Activated T-helper 9 cell treated with anti-CD3 and anti-CD28 coated beads, Interleukin-2, amount 50 U/mL, for 16 hours (primary cell): ENCODE data around the gene DNM2.

Experiments
- DNase-seq: peaks from one replicate; pipeline ENCODE4 v3.0.0-alpha.2; 2020; ENCODE audit warnings: low read depth

DNM2 gene

DNA sequence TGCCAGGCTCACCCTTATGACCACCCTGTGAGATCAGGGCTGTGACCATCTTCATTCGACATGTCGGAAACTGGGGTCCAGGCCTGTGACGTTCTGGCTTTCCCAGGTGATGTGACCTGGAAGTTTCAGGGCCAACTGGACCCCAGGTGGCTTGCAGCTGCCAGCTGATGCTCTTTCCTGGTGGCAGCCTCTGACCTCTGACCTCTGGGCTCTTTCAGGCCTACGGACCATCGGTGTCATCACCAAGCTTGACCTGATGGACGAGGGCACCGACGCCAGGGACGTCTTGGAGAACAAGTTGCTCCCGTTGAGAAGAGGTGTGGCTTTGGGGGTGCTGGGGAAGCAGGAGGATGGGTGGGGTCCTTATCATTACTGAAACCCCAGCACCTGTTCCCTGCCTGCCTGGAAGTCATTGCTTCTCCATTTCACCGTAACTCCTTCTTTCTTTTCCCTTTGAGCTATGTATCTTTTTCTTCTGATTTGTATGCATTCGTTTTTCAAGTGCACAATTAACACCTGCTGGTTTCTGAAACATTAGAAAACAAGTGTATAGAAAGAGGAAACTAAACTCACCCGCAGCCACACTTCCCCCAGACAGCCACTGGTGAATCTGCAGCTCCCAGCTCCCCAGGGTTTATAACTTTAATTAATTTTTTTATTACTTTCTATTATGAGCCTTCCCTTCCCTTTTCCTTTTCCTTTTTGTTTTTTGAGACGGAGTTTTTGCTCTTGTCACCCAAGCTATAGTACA is 59.2 kb downstream of the DNM2 start:
- DNase-seq, result no peak

DNA sequence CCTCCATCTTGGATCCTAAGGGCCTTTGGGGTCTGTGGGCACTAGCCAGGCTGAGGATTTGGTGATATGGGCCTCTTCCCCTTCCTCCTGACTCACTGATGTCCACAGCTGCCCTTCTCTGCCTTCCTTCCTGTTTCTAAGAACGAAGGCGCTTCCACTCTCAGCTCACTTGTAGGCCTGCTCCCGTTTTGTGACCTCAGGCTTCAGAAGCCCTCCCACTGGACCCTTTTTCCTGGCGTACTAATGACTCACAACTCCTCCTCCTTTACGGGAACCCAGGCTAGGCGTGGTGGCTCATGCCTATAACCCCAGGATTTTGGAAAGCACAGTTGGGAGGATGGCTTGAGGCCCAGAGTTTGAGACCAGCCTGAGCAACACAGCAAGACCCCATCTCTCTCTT is 62.5 kb downstream of the DNM2 start:
- DNase-seq, result no peak

DNA sequence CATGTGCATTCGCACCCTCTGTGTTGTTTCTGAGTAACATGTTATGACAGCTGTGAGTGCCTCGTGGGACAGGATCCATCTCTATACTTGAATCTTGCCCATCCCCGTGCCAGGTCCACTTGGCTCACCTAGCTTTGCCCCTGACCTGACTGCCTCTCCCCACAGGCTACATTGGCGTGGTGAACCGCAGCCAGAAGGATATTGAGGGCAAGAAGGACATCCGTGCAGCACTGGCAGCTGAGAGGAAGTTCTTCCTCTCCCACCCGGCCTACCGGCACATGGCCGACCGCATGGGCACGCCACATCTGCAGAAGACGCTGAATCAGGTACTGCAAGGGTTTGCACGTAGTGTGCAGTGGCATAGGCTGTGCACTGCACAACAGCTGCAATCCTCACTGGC is 64.9 kb downstream of the DNM2 start:
- DNase-seq, result no peak

DNA sequence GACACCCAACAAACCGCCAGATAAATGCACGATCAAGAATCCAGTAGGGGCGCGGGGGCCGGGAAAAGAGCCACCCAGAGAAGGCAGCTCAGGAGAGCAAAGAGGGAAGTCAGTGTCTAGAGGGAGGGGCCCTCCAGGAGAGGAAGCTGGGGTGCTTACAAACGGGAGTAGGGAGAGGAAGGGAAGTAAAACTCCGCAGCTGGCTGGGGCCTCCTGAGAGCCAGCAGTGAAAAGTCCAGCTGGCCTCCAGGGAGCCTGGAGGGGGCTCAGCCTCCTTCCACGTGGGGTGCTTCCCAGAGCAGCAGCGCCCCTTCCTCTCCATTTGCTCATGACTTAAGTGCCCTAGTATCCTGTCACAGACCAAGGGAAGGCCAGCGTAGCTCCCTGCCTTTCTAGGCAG is 66.4 kb downstream of the DNM2 start:
- no peak for DNase-seq

DNA sequence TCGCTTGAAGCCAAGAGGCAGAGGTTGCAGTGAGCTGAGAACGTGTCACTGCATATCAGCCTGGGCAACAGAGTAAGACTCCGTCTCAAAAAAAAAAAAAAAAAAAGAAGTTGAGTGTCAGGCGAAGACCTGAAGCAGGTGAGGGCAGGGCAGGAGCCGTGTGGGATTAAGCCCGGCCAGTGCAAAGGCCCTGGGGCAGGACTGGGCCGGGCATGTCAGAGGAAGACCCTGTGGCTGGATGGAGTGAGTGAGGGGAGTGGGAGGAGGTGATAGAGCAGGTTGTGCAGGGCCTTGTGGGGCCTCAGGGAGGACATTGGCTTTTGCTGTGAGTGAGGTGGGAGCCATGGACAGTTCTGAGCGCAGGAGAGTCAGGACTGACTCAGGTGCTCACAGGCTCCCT is 70.3 kb downstream of the DNM2 start:
- DNase-seq, result no peak

DNA sequence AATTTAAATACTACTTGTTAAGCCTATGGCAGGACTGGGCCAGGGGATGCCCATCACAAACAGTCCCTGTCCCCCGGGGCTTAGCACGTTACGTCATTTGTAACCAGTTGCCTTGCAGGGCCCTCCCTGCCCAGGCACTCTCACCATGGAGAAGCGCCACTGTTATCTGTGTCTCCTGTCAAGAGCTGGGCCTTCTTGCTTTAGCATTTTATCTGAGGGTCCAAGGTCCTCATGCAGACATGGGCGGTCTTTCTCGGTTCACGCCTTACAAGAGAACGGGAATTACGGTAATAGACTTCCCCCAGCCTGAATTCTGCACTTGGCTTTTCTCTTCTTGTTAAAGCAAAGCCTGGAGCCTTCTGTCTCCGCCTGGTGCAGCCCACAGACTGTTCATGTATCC is 72.0 kb downstream of the DNM2 start:
- DNase-seq, result no peak

DNA sequence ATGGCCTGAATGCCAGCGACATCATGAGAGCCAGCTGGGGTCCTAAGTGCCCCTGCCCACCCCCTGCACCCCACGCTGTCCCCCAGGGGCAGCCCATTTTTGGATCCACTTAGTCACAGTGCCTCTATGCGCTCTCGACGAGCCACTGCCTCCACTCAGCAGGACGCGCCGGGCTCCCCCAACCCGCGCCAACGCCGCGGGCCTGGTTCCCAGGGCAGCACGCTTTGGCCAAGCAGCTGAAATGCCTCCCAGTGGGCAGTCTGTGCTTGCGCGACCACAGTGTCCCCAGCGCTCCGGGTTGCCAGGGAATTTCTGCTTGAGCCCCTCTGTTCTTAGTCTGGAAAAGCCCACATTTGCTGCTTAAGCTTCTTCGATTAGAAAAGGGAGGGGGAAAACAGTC is 78.8 kb downstream of the DNM2 start:
- DNase-seq, result no peak

DNA sequence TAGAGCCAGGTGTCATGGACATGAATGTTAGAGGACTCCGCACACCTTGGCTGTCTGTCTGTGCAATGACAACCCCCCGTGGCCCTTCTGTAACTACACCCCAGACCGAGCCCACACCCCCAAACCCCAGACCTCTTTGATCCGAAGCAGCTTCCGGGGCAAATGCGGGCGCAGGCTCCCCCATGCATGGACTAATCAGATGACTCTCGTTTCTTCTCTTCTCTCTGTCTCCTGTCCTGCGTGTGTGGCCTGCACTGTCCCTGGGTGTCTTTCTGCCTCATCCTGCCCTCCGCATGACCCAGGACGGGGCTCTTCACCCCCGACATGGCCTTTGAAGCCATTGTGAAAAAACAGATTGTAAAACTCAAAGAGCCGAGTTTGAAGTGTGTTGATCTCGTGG is 79.2 kb downstream of the DNM2 start:
- DNase-seq, result peak; percentile 26

DNA sequence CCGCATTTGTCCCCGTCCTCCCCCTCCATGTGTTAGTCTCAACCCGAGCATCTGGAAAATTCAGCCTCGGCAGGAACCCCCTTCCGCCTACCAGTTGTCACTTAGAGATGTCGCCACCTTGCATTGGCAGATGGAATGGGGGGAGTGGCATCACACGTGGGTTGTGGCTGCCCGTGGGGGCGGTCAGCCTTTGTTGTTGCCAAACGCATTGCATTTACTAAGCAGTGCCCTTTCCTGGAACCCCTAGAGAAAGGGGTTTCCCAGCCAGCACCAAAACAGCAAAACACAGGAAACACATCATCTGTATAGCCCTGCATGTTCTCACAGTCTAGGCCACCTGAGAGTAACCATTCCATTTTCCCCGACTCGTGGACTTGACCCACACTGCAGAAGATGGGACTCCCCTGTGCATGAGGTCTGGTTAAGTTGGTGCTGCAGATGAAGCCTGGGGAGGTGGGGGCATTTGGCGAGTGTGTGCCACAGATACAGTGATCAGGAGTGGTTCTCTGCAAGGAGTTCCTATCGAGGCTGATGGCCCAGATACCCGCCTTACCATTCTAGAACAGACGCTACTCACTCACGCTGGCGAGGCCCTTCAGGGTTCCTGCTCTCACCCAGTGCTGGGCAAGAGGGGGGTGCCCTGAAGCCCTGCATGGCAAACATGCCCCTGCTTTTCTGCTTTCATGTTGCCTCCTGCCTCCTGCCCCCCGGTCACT is 79.8 kb downstream of the DNM2 start:
- DNase-seq, result peak; percentile 84

DNA sequence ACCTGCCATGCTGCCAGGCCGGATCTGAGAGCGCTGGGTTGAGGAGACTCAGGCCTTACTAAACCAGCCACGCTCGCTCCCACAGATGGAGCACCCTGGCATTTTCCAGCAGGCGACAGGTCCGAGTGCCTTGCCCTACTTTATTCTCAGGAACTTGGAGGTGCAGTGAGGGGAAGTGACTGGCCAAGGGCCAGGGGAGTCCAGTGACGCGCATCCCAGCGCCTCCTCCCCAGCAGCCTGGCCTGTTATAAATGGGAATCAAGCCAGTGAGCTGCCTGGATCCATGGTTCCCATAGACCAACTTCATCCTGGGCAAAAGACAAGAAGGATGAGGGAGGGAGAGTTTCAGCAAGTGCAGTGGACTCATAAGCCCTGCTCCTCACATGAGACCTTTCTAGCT is 82.6 kb downstream of the DNM2 start:
- no peak for DNase-seq

DNA sequence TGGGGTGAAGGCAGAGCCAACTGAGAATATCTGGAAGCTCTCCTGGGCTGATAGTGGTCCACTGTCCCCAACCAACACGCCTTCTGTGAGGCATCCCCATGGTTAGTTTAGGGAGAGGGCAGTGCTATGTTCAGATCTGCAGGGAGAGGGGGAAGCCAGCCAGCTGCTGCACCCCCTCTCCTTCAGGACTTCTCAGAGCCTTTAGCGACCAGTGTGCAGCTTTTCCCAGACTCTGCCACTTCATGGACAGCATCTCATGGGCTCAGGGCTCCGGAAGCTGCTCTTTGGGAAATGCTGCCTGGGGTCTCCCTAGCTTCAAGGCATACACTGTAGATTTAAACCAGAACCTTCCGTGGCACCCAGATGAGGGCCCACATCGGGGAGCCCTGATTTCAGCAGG is 84.6 kb downstream of the DNM2 start:
- DNase-seq, result no peak

DNA sequence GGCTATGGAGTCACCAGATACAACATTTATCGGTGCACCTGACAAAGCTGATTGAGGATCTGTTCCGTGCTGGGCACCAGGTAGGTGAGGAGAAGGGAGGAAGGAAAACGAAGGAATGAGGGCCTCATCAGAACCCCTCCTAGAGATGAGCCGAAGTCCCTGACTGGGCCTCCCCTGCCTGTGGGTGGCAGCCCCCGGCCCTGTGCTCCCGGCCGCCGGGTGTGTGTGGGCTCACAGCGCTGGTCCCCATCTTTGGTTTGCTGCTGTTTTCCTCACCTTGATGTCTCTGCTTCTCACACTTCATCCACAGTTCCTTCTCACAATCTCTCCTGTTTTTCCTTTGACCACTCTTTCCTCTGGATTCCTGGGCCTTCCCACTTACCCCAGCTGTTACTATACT is 85.4 kb downstream of the DNM2 start:
- no peak for DNase-seq

DNA sequence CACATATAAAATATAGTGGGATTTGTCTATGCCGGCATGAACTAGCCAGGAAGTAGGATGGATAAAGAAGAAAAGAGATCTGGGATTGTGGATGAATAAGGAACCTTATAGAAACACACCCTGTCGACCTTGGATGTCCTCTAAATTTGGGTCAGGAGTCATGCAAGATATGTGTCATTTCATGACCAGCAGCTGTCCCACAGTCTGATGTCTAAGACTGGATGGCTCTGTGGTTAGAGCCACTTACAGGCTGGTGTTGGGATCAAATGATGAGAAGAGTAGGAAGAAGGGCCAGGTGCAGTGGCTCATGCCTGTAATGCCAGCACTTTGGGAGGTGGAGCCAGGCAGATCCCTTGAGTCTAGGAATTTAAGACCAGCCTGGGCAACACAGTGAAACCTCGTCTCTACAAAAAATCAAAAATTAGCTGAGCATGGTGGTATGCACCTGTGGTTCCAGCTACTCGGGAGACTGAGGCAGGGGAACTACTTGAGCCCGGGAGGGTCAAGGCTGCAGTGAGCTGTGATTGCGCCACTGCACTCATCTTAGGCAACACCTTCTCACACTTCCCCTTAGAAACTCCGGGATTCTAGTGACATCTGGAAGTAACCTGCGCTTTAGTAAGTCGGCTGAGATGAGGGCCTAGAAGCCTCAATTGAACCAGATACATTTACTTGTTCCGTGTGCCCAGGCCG is 87.3 kb downstream of the DNM2 start:
- no peak for DNase-seq

DNA sequence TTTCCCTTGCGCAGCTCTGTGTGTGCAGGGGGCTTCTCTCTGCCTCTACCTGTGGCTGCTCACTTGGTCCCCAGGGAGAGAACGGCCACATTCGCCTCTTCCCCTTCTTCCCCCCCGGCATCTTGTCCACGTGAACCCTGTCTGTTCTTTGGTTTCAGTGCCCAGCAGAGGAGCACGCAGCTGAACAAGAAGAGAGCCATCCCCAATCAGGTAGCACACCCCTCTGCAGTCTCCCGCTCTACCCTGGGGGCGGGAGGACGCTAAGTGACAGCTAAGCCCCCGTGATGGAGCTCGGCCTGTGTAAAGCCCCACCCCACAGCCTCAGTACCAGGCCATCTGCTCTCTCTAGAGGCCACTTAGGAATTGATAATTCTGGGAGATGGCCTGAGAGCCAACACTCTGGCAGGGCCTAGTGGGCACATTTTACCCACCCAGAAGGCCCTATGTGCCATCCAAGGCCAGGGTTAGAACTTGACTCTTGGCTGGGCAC is 87.9 kb downstream of the DNM2 start:
- DNase-seq, result no peak

DNA sequence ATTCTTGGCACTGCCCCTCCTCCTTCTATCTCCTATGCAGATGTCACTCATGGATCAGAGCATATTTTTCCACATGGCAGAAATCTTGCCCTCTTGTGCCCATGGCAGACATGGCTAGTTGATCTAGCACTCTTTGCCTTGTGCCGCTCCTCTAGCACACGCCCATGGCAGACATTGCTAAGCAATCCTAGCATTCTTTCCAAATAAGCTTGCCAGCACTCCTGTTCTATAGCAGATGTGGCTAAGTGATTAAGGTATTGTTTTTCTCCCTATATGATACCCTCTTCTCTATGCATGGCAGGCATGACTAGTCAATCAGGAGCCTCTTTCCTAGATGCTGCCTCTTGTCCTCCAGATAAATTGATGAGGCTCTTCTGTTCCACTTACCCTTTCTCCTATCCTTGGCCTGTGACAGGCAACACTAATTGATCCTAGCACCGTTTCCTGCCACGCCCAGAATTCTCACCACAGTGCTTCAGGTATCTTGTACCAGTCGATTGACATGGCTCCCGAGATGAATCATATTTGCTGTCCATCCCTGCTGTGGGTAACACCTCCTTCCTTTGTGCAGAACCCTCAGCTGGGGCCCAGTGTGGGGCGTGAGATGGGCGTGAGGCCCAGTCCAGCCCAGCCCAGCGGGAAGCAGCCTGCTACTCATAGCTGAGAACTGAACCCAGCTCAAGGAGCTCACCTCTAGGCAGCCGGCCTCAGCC is 91.2 kb downstream of the DNM2 start:
- no peak for DNase-seq

DNA sequence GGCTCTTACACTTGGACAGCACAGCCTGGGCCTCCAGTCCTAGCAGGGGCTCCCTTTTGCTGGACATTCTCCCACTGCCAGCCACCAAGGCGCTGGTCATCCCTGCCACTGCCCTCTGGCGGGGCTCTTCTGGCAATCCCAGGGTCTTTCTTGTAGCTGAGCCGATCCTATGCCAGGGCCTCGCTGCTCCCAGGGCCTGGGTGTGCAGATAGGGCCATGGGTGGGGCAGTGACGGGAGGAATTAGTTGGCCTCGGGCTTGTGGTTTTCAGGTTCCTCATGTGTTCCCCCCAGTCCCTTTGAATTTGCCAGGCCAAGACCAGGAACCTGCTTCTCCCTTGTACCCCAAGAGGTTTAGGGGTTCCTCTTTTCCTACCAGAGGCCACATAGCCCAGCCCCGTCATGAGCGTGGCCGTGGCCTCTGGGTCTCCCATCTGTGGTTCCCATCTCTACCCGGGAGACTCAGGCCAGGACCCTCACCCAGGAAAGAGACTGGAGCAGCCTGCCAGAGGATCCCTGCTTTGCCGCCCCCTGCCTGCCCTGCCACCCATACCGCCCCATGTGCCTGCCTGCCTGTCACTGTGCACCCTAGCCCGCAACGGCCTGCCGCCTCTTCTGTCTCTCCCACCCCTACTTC is 91.9 kb downstream of the DNM2 start:
- no peak for DNase-seq

DNA sequence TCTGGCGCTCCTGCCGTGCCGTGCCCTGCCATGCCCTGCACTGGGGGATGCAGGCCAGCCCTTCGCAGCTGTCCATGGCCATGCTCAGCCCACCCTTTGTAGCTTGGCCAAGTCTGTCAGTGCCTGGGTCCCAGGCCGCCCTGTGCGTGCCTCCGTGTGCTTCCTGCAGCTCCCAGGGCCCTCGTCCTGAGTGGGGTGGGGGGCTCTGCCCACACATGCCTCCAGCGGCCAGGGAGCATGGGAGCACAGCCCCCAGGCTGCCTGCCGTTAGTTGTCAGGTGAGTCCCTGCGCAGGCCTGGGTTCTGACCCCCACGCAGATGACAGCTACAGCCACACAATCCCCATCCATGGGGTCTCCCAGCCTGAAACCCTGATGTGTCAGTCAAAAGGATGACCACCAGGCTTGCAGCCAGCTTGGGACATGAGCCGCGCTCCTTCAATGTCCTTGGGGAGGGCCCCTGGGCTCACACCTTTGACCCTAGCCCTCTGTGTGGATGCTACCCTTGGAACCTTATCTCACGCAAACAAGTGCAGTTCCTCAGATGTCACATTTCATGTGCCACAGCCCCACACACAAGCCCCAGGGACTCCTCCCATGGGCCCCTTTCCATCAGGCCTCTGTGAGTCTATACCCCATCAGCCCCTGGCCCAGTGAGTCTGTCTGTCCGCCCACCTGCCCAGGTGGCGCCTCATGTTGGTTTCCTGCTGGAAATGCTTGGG is 93.7 kb downstream of the DNM2 start:
- no peak for DNase-seq

DNA sequence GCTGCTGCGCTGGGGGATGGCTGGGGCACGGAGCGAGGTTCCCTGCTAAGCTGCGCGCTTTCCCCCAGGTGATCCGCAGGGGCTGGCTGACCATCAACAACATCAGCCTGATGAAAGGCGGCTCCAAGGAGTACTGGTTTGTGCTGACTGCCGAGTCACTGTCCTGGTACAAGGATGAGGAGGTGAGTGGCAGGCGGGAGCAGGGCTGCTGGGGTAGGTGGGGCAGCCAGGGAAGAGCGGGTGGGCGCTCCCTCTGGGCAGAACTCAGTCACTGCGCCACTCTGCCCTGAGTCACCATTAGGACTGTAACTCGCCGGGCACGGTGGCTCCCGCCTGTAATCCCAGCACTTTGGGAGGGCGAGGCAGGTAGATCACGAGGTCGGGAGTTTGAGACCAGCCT is 94.3 kb downstream of the DNM2 start:
- DNase-seq, result no peak

DNA sequence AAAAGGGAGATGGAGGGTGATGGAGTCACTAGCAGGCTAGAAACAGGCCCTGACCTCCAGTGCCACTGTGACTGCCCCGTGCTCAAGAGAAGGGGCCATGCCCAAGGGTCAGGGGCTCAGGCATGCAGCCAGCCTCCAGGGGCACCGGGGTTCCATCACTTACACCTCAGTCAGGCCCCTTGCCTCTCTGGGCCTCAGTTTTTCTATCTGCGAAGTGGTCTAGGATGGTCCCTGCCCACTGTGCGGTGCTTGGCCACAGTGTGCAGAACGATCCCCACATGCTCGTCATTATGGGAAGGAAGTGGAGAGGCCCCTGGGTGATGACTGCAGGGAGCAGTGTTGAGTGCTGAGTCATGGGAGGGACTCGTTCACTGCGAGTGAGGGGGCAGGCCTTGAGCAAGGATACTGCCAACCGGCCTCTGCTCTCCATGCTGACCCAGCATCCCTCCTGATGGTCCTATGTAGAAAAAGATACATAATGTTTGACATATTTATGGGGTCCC is 95.1 kb downstream of the DNM2 start:
- DNase-seq, result no peak

DNA sequence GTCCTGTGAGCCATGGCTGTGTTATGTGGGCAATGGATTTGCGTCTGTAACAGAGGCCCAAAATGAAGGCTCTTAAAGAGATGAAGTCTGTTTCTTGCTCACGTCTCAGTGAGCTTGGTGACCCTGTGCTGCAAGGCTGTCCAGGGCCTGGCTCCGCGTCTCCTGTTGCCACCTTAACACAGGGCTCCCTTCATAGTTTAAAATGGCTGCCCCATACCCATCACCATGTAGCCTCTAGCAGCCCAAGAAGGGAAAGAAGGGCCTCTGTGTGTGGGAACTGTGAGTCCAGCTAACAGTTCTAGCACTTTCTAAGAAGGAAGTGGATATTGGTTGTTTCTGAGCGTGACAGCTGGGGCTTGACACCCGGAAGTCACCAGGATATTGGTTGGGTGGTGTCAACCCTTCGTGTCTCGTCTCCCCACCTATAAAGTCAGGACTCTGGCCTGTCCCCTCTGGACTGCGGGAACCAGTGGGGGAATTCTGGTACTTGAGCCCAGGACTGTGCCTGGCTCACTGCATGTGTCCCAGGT is 97.2 kb downstream of the DNM2 start:
- DNase-seq, result no peak
